GM18861 (cell line): Measurements from ENCODE around the gene HMCN1.

ENCODE experiments used
- ATAC-seq: cut with Tn5 transposase; IDR thresholded peaks from one replicate; pipeline ENCODE4 v1.9.1; 2021; ENCODE audit not compliant: unreplicated experiment

The HMCN1 gene

DNA sequence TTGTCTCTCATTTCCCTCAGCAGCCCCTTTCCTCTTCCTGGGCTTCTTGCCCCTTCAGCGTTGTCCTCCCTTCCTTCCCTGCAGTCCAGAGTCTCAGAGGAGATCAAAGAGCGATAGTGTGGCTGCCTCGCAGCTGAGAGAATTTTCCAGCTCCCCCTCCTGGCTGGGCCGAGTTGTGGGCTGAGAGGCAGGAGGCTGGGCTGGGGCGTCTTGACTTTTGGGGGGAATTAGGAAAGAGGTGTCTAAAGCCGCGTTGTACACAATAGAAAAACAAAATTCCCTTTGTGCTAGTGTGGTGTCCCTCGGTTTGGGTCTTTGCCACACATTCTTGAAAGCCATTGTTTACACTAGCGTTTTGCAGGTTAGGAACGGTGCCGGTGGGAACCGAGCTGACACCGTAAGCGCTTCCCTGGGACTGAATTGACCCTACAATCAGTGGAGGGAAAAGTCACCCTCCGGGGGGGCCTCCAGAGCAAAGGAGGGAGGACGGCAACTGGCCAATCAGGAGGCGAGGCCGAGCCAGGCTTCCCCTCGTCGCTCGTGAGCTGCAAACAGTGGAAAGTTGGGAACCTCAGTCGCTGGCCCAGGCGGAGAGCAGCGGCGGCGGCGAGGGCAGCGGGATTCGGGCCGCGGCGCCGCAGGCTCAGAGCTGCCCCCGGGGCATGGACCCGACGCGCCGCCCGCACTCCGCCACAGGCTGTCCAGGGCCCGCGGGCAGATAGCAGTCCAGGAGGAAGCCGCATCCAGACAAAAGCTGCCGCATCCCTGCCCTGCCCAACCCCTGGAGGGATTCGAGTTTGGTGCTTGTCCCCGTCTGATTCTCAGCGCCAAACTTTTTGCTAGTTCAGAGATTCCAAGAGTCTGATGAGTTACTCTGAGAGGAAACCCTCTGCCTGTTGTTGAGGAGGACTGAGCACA is at the start of gene HMCN1:
Gene HMCN1 (plus strand): TSS at position 574 of the 918 bp plus-strand sequence. CDS start 389 bp downstream, outside the sequence.
- no peak for ATAC-seq

DNA sequence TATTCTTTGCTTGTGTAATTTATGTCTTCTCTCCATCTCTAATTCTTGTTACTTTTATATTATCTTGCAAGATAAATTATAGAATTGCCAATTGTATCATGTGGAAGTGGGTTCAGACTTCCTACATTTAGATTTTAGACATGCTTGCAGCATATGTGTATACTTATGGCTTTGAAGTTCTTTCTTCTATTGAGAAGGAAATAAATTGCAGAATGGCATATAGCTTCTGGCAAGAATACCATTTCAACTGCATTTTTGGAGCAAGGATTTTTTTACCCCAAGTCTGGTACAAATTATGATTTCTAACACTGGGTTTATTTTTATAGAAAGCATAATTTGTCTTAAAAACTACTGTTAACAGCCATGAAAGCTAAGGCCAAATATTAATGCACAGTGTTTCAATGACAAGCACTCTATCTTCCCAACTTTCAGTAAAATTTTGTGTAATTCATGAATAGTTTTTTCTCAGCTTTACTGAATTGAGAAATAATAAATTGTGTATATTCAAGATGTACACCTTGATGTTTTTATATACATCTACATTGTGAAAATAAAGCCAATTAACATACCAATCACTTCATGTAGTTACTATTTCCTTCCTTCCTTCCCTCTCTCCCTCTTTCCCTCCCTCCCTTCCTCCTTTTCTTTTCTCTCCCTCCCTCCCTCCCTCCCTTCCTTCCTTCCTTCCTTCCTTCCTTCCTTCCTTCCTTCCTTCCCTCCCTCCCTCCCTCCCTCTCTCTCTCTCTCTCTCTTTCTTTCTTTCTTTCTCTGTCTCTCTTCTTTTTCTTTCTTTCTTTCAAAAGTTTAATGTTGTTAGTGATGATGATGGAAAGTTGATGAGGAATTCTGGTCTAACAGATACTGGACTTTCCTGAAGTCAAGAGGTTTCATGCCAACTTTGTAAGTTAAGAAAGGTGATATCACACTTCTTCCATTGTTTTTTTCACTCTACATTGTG is 47.1 kb upstream of the HMCN1 start:
- no peak for ATAC-seq

DNA sequence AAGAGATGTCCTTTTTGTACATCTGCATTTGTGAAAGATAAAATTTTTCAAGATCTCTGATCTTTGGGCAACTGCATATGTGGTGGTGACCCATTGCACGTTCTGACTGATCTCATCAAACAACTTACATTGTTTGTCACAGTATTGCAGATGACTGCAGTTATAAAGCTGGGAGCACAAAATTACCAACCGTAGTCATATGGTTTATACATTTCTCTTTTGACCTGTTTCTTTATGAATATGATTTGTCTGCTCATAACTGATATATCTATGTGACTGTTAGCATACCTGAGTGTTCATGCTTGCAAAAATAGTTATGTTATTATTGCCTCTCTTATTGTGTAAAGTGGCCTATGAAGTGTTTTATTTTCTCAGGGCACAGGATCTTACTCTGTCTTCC is 43.7 kb upstream of the HMCN1 start:
- no peak for ATAC-seq

DNA sequence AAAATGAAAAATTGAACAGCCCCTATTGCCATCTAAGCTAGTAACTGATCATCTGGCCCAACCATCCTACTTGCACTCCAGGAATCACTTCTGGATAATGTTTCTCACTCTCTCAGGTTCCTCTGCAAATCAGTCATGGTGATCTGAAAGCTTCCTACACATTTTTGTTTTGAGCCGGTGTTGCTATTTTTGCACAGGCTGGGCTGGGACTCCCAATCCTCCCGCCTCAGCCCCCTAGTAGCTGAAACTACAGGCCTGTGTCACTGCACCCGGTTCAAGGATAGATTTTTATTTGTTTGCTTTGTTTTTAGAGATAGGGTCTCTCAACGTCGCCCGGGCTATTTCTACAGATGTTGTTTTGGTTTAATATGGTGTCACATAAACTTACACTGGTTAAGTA is 40.5 kb upstream of the HMCN1 start:
- no peak for ATAC-seq

DNA sequence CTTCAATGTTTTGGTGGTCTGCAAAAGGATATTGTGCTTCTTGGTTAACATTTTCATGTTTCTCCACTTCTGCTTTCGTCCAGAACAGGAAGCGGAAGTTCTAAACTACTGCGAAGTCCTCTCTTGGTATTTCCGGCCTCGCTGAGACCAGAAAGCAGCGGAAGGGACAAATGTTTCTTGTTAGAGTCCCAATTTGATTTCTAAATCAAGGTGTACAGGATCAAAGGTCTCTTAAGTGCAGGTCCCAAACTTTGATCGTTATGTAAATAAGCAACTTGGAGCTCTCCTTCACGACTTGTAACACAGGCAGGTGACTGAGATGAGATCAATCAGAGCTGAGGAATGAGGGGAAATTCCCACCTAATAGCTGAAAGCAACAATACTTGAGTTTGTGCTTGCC is 40.1 kb upstream of the HMCN1 start:
- peak; percentile 85 for ATAC-seq

DNA sequence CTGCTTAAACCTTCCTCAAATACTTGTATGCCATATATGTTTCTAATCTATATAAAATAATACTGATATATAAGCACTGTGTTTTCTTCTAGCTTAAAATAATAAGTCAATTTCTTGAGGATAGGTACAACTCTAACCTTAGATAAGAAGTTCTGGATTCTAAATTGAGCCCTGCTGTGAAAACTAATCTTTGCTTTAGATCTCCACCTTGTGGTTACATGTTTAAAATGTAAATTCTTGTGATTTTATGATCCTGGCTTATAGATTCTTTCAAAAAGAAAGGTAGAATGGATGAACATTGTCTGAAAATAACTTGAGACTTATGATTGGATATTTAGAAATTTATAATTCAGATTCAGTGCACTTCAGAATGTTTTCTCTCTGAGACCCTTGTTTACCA is 38.9 kb upstream of the HMCN1 start:
- ATAC-seq, result no peak

DNA sequence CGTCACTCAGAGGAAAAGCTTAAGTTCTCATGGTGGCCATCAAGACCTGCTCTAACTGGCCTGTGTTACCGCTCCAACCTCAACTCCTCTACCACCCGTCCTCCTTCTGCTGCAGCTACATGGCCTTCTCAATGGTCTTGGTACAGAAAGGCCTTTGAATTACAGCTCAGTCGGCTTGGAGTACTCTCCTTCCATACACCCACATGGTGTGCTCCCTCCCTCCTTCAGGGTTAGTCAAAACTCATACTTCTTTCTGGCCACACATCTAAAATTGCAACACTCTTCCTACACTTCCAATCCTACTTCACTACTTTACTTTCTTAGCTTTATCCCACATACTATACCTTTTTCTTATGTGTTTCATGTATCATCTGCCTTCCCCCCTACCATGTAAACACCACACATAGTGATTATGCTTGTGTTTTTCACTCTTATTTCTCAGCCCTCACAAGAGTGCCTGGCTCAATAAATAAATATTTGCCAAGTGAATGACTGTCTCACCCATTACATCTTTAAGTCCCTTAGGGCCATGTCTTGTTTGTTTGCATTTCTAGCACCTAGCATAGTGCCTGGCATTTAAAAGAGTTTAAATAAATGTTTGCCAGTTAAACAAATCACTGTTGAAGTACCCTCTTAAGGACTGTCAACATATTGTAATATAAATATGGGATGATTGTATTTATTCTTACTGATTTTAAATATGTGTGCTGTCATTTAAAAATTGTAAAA is 37.6 kb upstream of the HMCN1 start:
- no peak for ATAC-seq

DNA sequence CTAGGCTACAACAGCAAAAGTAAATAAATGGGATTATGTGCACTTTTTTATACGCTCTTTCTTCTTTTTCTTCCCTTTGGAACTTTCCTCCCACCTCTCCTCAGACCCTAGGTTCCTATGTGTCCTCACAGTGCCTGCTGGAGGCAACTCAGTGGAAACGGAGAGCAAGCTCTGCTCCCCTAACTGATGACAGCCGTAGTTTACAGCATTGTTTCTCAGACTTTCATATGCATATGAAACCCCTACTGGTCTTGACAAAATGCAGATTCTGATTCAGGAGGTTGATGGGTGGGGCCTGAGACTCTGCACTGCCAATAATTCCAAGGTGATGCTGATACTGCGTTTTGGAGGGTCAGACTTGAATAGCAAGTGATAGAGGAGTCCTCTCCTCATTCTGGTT is 34.3 kb upstream of the HMCN1 start:
- no peak for ATAC-seq

DNA sequence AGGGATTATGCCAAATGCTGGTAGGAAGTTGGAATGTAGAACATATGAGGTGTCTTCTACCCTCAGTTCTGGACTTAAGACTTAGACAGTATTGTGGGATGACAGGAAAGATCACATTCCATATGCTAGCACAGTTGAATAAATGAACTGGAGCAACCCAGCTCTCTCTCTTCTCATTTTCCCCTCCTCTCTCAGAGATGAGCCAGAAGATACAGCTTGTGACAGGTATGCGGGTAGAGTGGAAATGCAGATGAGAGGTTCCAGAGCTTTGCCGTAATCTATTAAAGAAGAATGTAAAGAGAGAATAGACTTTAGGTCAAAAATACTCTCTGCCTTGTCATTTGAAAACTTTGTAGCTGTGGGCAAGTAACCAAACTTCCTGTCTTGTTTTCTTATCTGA is 32.5 kb upstream of the HMCN1 start:
- no peak for ATAC-seq

DNA sequence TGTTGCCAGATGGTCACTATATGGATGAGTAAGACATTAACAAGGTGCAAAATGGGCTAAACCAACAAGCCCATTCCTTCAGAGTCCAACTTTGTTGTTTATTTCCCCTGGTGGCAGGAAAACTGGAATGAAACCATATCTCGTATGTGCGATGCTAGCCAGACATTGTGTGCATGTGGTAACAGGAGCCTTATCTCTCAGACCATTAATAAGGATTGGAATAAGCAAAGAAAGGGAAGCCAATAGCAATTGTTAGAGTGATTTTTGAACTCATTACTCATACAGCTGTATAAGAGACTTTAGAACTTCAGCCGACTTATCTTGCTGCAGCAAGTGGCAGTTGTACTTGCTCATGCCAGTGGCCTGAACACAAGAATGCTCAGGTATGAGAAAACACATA is 30.0 kb upstream of the HMCN1 start:
- no peak for ATAC-seq

DNA sequence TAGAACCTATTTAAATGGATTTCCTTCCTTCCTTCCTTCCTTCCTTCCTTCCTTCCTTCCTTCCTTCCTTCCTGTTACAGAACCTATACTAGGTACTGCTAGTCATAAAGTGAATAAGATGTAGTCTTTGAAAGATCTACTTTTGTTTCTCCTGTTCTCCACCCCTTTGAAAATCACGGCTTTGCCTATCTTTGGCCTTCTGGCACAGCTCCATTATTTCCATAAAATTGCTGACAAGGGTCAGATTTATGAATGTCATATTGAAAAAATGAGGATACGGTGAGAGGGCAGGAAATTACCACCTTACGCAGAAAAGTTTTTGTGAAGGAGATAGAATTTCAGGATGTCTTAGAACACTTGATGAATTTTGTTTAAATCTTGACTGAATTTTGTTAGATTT is 18.1 kb upstream of the HMCN1 start:
- ATAC-seq, result no peak

DNA sequence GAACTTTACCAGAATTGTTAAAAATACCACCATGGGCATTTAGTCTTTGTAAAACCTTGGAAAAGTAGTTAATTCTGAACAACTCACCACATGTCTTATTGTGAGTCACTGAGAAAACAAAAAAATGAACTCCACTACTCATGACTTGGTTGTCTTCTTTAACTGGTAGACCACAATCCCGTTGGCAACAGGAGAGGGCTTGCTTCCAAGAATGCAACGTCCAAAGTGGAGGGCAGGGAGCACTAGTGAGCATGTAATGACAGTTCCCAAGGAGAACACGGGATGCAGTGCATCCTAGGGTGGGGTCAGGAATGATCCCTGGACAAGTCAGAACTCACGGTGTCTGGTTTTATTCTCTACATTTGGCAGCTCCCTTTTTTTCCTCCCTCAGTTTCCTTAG is 15.2 kb upstream of the HMCN1 start:
- no peak for ATAC-seq

DNA sequence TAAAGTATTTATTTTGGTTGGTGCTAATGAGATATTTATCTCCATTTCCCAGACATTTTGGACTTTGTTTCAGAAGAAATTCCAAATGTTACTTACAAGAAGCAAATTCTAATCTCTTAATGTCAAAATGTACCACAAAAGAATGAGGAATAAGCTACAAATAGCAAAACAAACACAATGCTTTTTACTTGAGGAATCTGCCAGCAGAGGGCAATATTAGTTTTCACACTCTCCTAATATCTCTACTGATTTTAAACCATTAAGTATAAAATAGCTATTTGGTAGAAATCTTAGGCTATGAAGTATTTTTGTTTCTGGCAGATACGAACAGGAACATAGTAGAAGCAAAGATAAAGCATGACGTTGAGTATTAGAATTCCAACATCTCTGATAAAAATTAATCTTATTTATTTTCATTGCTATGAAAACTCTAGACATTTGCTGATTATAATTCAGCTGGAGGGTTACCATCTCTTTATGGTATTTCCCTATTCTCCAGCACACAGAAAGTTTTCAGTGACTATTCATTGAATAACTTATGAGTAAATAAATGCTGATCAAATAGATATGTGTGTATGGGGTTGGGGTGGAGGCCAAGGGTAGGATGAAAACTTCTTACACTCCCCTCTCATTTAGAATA is 13.4 kb upstream of the HMCN1 start:
- no peak for ATAC-seq

DNA sequence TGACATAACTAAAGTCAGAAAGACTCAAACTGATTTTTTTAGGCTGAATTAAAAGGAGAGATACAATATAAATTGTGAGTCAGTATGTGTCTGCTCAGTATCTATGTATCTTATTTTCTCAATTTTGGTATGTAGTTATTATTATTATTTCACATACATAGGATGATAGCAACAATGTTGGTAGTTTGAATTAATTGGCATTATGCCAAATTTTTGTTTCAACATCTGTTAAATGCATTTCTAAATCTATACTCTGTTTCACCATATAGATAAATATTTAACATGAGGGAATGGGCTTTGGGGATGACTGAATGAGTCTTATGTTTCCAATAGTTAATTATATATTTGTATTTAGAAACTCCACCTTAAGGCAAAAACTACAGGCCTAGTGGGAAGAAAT is 12.6 kb upstream of the HMCN1 start:
- no peak for ATAC-seq

DNA sequence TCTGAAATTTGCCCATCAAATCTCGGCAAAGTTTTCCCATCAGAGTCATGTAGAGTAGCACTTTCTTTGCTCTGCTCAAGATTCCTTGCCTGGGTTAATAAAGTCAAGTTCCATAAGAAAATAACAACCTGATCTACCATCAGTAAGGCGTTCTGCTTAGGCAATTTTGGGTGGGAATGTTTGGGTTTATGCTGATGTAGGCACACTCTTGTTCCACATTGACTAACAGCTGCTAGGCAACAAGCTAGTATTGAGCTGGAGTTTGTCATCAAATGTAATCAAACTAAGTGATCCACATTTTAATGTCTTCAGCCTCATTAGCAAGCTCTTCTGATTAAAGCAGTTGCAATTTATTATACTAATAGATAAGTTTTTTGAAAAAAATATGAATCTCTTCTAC is 12.1 kb upstream of the HMCN1 start:
- ATAC-seq, result no peak

DNA sequence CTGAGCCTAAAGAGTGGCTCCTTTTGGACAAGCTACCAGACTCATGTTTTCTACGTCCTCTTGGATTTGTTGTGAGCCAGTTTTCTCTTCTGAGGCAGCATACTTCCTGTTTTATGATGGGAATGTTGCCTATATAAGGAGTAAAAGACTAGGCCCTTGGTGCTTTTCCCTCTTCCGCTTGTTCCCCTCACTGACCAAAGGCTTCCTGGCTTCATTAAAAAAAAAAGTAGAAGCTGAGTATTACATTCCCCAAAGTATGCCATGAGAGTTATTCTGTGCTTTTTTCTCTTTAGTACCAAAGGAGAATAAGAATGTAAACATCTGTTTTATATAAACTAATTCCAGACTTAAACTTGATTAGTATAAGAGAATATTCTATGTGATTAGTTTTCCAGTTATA is 6.5 kb upstream of the HMCN1 start:
- ATAC-seq, result no peak

DNA sequence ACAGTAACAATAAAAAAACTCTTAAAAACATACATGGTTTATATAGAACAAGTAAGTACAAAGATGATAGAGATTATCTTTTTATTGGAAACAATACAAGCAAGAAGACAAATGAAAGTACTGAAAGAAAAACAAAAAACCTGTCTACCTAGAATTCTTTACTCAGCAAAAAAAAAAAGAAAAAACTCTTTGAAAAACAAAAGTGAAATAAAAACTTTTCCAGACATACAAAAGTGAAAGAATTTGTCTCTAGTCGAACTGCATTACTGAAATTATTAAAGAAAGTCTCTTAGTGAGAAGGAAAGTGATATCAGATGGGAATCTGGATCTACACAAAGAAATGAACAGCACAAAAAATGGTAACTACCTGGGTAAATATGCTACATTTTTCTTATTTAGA is 2.7 kb upstream of the HMCN1 start:
- no peak for ATAC-seq

DNA sequence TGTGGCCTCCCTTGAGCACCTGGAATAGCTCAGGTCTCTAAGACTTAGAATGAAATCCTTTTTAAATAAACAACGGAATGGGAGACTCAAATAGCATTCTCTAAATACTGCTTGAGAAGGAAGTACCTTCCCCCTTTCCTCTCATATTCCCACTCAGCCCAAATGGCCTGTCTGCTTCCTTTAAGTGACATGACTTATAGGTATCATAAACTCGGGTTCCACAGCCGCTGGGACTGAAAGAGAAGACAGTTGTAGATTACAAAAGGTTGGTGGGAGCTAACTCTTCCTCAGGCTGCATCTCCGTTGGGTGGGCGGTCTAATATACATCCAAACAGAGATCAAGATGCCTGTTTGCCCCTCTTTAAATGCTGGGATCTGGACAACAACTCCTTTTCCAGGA is 1.2 kb upstream of the HMCN1 start:
- no peak for ATAC-seq

DNA sequence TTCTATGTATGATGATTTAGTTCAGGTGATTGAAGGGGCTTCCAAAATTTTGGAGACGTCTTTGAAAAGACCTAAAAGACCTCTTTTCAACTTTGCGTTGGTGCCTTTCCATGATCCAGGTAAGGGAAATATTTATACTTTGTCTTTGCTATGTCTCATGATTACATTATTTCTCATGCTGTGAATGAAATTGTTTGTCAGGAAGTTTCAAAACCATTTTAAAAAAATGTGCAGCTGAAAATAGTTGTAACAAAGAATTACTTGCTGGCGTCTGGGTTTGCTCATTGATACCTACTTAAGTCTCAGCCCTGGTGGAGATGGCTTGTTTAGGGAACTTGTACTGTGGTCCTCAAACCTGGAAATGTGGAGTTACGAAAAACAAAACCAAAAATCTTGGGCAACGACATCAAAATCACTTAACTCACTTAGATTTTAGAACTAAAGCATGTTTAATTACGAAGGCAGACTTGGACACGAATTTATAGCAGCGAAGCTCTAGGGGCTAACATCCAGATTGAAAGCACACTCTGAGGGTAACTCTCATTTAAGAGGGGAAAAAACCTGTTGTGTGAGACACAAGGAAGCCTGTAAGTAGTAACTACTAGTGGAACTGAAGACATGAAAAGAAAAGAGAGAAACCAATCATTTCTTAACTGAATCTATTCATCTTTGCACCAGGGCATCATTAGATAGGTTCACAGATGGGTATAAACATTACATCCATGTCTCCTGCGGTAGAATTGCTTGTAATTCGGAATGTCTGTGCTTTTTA is 924 bp downstream of the HMCN1 start:
- ATAC-seq, result no peak

DNA sequence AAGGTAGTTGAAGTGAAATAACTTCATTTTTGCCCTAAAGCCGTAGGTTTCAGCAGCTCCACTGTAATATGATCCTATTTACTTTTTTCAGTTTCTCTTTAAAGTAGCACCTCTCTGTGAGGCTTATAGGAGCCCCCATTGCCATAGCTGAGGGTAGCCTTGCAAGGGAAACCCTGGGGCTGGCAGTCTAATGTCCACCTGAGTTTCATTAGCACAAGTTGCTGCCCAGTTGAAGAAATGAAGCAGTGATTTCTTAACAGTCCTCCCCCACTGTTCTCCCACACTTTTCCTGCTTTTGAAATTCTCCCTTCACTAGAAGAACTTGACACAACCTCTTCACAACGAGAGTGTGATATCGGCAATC is 1.5 kb downstream of the HMCN1 start:
- ATAC-seq, result no peak
